Keratinocyte (primary cell): Measurements from ENCODE around the gene RIT1.

Experiments used
- EZH2 ChIP-seq: IDR thresholded peaks from one replicate; pipeline ENCODE4 v1.6.1; 2012; ENCODE audit warnings: inconsistent platforms, mild to moderate bottlenecking, low read length, moderate library complexity
- TF ChIP-seq, protein P1 (sequence below), 3 experiments: IDR thresholded peaks in 1 of 3; conservative IDR thresholded peaks in 1 of 3; optimal IDR thresholded peaks in 1 of 3; 2 replicates in 2 of 3; 3 replicates in 1 of 3; pipeline versions ENCODE3 to v1.5.1; 2011; ENCODE audit warnings: low read length in 3 of 3, mild to moderate bottlenecking in 3 of 3, moderate library complexity in 2 of 3, control low read depth in 1 of 3, inconsistent platforms in 1 of 3; ENCODE audit not compliant: insufficient read depth in 2 of 3; ENCODE audit errors: extremely low read depth in 1 of 3

DNA sequence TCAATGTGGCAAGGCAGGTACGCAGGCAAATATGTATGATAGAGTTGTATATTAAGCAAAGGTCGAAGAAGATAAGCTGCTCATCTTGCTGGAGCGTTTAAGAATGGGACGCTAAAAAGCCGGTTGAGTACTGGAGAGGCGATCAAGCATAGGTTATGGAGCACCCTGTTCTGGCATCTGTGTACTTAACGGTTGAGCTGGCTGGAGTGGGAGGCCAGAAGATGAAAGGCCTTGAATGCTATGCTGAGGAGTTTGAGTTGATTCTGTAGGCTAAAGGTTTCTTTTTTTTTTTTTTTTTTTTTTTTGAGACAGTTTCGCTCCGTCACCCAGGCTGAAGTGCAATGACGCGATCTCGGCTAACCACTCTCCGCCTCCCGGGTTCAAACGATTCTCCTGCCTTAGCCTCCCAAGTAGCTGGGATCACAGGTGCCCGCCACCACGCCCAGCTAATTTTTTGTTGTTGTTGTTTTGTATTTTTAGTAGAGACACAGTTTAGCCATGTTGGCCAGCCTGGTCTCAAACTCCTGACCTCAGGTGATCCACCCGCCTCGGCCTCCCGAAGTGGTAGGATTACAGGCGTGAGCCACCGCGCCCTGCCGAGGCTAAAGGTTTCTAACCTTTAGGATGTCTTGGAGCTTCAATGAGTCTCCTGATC lies 23.9 kb upstream of the RIT1 start:
- TF ChIP-seq, protein P1, sequence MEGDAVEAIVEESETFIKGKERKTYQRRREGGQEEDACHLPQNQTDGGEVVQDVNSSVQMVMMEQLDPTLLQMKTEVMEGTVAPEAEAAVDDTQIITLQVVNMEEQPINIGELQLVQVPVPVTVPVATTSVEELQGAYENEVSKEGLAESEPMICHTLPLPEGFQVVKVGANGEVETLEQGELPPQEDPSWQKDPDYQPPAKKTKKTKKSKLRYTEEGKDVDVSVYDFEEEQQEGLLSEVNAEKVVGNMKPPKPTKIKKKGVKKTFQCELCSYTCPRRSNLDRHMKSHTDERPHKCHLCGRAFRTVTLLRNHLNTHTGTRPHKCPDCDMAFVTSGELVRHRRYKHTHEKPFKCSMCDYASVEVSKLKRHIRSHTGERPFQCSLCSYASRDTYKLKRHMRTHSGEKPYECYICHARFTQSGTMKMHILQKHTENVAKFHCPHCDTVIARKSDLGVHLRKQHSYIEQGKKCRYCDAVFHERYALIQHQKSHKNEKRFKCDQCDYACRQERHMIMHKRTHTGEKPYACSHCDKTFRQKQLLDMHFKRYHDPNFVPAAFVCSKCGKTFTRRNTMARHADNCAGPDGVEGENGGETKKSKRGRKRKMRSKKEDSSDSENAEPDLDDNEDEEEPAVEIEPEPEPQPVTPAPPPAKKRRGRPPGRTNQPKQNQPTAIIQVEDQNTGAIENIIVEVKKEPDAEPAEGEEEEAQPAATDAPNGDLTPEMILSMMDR (optimal IDR thresholded peaks at IDR 0.05 in 1 of 3, IDR thresholded peaks at IDR 0.05 in 1 of 3, conservative IDR thresholded peaks at IDR 0.05 in 1 of 3; ENCODE audit: extremely low read depth in 1 of 3, insufficient read depth in 2 of 3, low read length in 3 of 3): no peak
- TF ChIP-seq EZH2: no peak
